HG03103 (cell line): ENCODE data around the gene ADARB2.

Experiments
- ATAC-seq: cut with Tn5 transposase; IDR thresholded peaks from one replicate; pipeline ENCODE4 v1.9.1; 2021; ENCODE audit warnings: low read depth; ENCODE audit not compliant: unreplicated experiment

ADARB2 gene

DNA sequence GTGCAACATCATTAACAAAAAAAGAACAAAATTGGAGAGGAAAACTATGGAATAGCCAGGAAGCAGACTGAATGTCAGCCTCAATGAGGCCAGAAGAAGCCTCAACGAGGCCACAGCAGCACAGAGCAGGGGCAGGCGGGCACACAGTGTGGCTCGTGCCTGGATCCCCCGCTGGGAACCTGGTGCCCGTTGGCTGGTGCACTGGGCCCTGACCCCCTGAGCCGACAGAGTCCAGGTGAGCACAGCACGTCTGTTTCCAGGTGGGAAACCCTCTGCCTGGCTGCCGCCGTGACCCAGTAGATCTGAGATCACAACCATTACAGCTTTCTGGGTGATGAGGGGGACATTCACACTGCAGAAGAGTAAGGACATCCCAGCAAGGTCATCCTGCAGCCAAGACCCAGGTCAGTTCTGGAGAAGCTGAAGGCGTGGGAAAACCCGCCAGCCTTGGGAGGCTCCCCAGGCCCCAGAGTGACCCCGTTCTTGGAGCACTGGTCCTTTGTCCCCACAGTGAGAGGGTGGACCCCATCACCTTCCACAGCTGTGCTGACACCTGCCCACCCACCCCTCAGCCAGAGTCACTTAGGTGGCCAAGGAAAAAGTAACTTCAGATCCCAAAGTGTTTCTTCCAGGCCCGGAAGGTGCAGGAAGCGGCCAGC is 222.1 kb downstream of the ADARB2 start:
- ATAC-seq = no peak

DNA sequence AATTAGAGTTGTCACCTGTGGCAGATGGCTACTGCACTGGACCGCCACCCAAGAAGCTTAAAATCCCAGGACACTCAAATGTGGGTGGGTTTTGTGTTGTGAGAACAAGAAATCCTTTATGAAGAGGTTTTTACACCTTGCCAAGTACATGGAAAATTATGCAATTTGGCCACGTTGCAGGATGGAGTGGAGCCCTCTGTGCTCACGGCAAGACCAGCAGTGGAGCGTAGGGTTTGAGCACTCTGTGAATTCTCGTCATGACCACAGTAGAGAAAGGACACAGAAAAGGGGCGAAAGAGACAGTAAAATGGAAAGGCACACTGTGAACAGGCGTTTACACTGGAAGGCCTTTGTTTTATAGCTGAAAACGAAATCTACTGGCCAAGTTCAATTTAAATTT is 222.6 kb downstream of the ADARB2 start:
- no peak for ATAC-seq

GRCh38 chr10:1513221-1513620 is 224.1 kb downstream of the ADARB2 start:
- ATAC-seq = no peak

GRCh38 chr10:1509011-1509530 is 228.3 kb downstream of the ADARB2 start:
- no peak for ATAC-seq

GRCh38 chr10:1508096-1508495 is 229.2 kb downstream of the ADARB2 start:
- ATAC-seq = no peak

- no peak for ATAC-seq
Measured at GRCh38 chr10:1507436-1507835, 229.9 kb downstream of the ADARB2 start.

- ATAC-seq = no peak
Measured at GRCh38 chr10:1504940-1505339, 232.4 kb downstream of the ADARB2 start.

GRCh38 chr10:1504286-1504685 is 233.0 kb downstream of the ADARB2 start:
- ATAC-seq = no peak

GRCh38 chr10:1502451-1502850 is 234.9 kb downstream of the ADARB2 start:
- ATAC-seq = no peak

DNA sequence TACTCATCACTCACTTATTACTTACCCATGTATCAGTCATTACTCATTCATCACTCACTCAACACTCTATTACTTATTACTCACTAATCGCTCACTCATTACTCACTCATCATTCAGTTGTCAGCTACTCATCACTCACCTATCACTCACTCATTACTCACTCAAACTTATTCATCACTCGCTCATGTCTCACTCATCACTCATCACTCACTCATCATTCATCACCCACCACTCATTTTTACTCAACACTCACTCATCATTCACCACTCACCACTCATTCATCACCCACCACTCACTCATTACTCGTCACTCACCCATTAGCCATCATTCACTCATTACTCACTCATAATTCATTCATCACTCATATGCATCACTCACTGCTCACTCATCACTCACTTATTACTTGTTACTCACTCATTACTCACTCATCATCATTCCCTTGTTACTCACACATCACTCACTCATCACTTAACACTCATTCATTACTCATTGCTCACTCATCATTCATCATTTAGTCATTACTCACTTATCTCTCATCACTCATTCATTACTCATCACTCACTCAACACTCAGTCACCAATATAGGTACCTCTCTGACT is 237.9 kb downstream of the ADARB2 start:
- no peak for ATAC-seq

GRCh38 chr10:1498746-1499358 is 238.5 kb downstream of the ADARB2 start:
- ATAC-seq = no peak

GRCh38 chr10:1495915-1496517 is 241.3 kb downstream of the ADARB2 start:
- ATAC-seq = no peak

GRCh38 chr10:1492641-1493040 is 244.7 kb downstream of the ADARB2 start:
- ATAC-seq = no peak

- ATAC-seq = no peak
Measured at GRCh38 chr10:1491901-1492300, 245.4 kb downstream of the ADARB2 start.

GRCh38 chr10:1489801-1490200 is 247.5 kb downstream of the ADARB2 start:
- ATAC-seq = no peak

- ATAC-seq = peak; percentile 99
Measured at GRCh38 chr10:1488970-1489548, 248.3 kb downstream of the ADARB2 start.

DNA sequence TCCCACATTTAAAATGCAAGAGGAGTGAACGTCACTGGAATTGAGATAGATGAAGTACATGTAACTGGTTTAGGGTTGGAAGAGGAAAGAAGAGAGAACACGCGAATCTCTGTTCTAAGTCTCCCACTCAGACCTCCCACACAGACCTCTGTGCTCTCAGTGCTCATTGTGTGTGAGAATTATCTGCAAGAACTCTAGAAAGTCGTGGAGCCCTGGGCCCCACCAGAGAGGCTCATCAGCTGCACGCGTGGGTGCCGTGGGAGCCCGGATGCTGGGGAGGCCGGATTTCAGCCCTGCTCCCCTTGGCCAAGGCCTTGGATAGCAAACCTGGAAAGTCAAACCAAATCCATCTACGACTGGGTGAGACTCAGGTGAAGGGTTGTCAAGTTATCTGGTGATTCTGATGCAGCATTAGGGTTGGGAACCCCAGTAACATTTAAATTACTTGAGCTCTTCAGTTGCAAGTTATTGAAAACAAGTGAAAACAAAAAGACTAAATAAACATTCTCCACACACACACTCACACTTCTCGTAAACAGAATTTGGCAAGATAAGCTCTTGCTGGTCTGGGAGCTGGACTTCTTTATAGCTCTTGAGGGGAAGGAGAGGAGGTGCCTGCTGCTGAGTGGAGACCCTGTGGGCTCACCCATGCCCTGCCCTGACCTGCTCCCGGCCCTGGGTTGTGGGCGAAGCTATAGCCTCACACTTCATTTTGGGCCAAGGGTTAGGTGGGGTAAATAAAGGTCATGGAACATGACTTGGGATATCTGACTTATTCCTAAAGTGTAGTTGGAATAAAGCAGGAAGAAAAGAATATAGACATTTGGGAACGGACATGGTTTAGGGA is 250.3 kb downstream of the ADARB2 start:
- ATAC-seq = no peak

- no peak for ATAC-seq
Measured at GRCh38 chr10:1485357-1485756, 252.0 kb downstream of the ADARB2 start.

DNA sequence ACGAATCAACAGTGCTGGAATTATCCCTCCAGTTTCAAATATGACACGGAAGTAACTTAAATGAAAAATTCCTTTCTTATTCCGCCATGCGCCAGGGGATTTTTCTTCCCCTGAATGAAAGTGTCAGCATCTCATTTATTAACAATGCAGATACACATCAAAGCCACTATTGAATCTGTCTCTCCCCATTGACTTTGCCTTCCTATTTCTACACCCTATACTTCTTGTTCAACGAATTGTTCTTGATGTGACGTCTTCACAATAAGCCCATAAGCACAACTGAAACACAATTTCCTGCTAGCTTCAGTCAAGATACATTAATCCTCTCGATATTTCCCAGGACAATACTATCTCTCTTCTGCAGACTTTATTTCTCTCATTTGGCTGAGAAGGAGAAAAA is 253.5 kb downstream of the ADARB2 start:
- no peak for ATAC-seq

DNA sequence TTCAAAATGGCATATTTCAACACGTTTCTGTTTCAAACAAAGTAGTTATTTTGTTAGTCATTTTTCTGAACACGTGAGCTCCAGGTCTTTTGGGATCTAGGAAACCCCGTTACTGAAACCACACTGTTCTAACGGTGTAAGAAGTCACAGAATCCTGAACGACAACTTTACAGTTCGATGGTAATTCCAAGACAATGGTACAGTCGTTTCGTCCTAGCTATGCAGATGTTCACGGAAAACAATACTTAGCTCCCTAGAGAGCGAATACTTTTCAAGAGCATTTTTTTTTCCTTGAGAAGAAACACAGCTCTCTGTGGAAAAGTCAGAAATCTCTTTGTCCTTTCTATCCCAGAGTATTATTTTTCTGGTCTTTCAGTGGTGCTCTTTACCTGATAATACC is 254.1 kb downstream of the ADARB2 start:
- ATAC-seq = no peak
